GM21529 (cell line): ENCODE data around the gene SLC35A3.

Experiments used
- ATAC-seq: cut with Tn5 transposase; IDR thresholded peaks from one replicate; pipeline ENCODE4 v1.9.1; 2021; ENCODE audit not compliant: unreplicated experiment

The SLC35A3 gene

DNA sequence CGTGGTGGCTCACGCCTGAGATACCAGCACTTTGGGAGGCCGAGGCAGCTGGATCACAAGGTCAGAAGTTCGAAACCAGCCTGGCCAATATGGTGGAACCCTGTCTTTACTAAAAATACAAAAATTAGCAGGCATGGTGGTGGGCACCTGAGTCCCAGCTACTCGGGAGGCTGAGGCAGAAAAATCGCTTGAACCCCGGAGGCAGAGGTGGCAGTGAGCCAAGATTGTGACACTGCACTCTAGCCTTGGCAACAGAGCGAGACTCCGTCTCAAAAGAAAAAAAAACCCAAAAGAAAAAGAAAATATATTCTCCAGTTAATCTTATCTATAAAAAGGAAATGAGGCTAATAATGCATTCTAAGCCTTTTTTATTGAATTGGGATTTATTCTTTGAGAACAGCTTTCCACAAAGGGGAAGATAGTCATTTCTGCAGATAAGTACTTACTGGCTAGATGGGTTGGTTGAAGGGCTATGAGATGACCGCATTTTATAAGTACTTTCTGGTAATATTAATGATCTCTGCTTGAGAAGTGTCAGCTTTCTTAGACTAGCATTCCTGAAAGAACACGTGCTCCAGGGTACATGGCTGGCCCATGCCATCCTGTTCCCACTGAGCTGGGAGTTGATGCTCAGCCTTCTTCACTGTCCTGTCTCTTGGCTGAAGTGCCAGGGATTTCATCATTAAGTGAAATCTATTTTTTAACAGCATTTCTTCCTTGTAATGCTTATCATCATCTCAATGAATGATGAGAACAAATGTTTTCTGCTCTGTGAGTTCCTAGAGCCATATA is 105.0 kb downstream of the SLC35A3 start:
- ATAC-seq: no peak

DNA sequence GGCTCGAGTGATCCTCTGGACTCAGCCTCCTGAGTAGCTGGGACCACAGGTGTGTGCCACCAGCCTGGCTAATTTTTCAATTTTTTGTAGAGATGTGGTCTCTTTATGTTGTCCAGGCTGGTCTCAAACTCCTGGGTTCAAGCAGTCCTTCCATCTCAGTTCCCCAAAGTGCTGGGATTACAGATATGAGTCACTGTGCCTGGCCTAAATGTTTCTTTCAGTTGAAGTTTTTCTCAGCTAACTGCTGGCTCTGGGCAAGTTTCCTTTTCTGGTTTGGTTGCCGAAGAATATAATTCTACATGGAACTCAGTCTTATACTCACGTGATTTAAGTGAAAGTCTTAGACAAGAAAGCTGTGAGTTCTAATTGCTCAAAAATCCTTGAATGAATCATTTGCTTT is 106.0 kb downstream of the SLC35A3 start:
- peak; percentile 53 for ATAC-seq

DNA sequence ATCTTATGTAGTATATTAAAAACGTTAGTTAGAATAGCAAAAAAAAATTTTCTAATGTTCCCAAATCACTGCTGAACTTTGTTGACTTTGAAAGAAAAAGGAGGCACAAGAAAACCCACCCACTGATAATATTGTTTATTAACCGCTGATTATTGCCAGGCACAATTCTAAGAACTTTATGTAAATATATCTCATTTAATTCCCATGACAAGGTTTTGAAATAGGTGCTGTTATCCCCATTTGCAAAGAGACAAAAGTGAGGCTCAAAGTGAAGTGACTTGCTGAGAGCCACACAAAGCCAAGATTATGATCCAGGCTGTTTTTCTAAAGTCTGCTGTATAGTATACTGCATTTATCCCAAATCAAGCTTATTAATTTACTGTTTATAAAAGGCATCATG is 106.5 kb downstream of the SLC35A3 start:
- ATAC-seq: no peak

DNA sequence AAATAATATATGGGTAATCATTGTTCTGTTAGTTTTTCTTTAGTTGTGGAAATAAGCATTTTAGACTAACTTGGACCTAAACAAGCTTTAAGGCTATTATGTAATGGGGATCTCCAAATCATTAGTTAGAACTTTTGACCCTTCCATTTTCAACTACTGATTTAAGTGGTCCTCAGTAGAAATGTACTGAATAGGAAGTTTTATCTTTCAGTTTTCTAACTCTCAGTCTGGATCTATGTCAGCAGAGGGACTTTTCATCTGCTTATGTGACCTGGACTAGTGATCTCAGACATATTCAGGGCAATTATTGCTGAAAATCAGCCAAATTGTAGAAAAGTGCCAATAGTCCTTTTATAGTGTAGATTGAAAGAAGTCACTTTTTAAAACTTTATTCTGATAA is 106.9 kb downstream of the SLC35A3 start:
- ATAC-seq: peak; percentile 65

DNA sequence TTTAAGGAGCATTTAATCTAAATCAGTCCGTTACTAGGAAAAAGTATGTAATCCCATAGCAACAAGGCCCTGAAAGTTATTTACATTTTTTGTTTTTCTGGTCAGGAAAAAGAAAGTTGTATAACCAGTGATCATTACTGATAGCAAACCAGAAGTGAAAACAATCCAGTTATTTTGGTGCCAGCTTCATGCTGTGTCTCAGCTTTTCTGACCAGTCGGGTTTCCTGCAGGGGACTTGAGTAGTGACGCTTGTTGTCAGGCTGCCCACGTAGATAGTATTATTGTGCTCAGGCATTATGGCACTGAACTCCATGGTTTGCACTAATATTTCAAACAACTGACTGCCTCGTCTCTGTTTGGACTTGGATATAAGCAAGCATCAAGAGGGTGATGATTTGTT is 107.7 kb downstream of the SLC35A3 start:
- peak; percentile 57 for ATAC-seq

DNA sequence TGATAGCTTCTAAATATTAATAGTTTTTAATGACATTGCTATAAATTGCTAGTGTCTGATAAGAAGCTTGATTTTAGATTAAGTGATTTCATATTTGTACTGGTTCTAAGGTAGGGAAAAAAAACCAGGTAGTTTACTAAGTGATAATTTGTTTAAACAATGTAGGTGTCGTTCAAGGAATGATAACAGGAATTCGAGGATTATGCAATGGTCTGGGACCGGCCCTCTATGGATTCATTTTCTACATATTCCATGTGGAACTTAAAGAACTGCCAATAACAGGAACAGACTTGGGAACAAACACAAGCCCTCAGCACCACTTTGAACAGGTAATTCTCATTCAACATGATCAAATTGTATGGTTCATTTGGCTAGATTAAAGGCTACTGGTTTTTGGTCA is 110.5 kb downstream of the SLC35A3 start:
- no peak for ATAC-seq
